HG02642 (cell line): ENCODE results near the gene LRP8.

Source experiments
- ATAC-seq: cut with Tn5 transposase; IDR thresholded peaks from one replicate; pipeline ENCODE4 v1.9.1; 2021; ENCODE audit warnings: mild to moderate bottlenecking; ENCODE audit not compliant: unreplicated experiment, poor library complexity

LRP8 gene

GRCh38 chr1:53324728-53325297, 3.1 kb downstream of the LRP8 start:
- ATAC-seq = no peak

GRCh38 chr1:53324321-53324720, 3.5 kb downstream of the LRP8 start:
- no peak for ATAC-seq

- ATAC-seq = no peak
These were observed 4.6 kb downstream of the LRP8 start for GRCh38 chr1:53323316-53323715.

GRCh38 chr1:53321776-53322602, 5.9 kb downstream of the LRP8 start:
- ATAC-seq = no peak

- no peak for ATAC-seq
These were observed 6.5 kb downstream of the LRP8 start for GRCh38 chr1:53321366-53321765.

GRCh38 chr1:53320646-53321045, 7.2 kb downstream of the LRP8 start:
- no peak for ATAC-seq

GRCh38 chr1:53319296-53320101, 8.4 kb downstream of the LRP8 start:
- no peak for ATAC-seq

- no peak for ATAC-seq
These were observed 10.0 kb downstream of the LRP8 start for GRCh38 chr1:53317646-53318539.

GRCh38 chr1:53316766-53317581, 10.9 kb downstream of the LRP8 start:
- no peak for ATAC-seq

- ATAC-seq = no peak
These were observed 11.5 kb downstream of the LRP8 start for GRCh38 chr1:53316424-53316765.

- no peak for ATAC-seq
These were observed 12.1 kb downstream of the LRP8 start for GRCh38 chr1:53315456-53316423.

- no peak for ATAC-seq
These were observed 12.8 kb downstream of the LRP8 start for GRCh38 chr1:53315046-53315445.

GRCh38 chr1:53314606-53315005, 13.3 kb downstream of the LRP8 start:
- no peak for ATAC-seq

GRCh38 chr1:53314096-53314495, 13.8 kb downstream of the LRP8 start:
- no peak for ATAC-seq

- ATAC-seq = no peak
These were observed 14.3 kb downstream of the LRP8 start for GRCh38 chr1:53313556-53313955.

- ATAC-seq = no peak
These were observed 16.1 kb downstream of the LRP8 start for GRCh38 chr1:53311702-53312305.

GRCh38 chr1:53310847-53311681, 16.8 kb downstream of the LRP8 start:
- ATAC-seq = no peak
